NK-92 (cell line): ENCODE data around the gene CD300LF.

Experiments used
- DNase-seq: peaks from one replicate; lab custom pipeline; 2025; ENCODE audit not compliant: unreplicated experiment; lab: John Stamatoyannopoulos, UW

Gene CD300LF

DNA sequence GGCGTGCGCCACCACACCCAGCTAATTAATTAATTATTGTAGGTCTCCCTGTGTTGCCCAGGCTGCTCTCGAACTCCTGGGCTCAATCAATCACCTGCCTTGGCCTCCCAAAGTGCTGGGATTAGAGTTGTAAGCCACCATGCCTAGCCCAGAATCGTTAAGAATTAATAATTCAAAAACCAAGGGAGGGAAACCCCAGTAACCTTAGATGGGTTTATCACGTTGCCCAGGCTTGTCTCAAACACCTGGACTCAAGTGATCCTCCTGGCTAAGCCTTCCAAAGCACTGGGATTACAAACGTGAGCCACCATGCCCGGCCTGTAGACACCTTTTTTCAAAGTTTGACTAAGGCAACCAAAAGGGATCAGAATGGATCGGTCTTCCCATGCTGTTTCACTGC lies 21.6 kb downstream of the CD300LF start:
- DNase-seq = no peak

DNA sequence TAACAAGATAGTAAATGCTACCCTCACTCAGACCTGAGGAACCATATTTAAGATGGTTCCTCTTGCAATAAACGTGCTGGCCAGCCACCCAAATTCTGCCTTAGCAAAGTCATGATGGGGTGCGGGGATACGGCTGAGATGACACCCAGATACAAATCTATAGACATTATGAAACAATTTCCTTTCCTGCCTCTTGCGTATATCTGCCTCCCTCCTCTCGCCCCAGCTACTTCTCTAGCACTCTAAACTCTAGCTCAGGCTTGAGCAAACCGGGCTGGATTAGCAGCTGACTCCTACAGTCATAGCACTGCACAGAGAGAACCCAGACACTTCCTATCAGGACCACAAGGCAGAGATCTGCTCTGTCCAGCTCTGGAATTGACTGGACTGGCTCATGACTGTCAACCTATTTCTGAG lies 22.3 kb downstream of the CD300LF start:
- DNase-seq = no peak

GRCh38 chr17:74687886-74688285 lies 24.8 kb downstream of the CD300LF start:
- DNase-seq = no peak

DNA sequence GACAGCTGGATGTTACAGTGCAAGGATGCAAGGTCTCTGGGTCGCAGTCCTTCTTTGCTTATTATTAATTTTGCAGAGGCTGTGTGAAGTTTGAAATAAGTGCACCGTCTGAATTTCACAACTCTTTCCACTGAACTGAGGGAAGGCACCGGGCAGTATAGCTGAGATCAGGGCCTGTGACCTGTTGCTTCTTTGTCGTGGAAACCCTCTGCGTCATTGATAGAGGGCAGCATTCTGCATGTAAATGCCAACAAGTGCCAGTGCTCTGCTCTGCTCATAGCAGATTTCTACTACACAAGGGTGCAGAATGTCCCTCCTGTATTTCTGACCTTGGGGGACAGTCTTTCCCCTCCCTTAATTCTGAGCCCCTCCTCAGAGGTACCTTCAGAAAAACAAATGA lies 26.0 kb downstream of the CD300LF start:
- DNase-seq = no peak

GRCh38 chr17:74682471-74683190 lies 30.1 kb downstream of the CD300LF start:
- DNase-seq = no peak

DNA sequence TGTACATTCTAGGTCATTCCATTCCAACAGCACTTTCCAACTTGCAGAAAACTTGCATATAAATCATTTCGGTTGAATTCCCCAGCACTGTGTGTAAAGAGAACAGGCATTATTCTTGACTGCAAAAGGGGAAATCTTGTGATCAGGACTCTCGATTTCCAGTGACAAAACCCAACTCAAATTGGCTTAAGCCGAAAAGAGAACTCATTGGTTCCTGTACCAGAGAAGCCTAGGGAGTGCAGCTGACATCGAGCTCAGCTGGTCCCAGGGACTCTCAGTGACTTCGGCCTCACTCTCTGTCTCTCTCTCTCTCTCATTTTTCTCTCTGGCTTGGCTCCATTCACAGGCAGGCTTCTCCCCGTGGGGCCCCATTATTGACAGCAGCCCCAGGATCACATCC lies 30.7 kb downstream of the CD300LF start:
- DNase-seq = no peak

GRCh38 chr17:74680941-74681340 lies 31.8 kb downstream of the CD300LF start:
- DNase-seq = no peak

DNA sequence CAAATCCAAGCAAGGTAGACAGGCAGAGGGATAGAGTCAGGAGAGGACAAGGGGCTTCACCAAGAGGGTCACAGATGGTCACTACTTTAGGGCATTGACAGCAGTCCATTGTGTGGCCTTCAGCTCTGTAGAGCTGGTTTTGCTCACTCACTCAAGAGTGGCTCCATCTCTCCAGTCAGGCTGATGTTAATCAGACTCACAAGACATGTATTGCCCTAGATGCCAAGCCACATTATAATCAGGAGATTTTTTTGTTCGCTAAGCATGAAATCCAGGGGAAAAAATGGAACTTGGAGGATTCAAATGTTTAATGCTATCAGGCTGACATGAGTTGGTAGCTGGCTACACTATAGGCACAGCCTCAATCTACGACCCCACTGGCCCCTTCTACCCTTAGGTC lies 32.5 kb downstream of the CD300LF start:
- no peak for DNase-seq

DNA sequence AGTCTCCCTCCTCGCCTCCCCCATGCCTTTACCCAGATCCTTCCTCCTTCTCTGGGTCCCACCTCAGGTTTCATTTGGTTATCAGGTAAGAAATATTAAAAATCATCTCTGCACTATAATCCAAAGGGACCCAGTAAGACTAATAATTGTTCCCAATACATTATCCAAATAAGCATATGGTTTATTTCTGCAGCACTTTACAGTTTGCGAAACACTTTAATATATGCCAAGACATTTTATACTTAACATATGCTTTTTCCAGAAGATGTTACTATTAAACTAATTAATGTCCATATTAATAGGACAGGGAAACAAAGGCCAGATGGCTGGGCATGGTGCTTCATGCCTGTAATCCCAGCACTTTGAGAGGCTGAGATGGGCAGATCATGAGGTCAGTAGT lies 33.3 kb downstream of the CD300LF start:
- no peak for DNase-seq

GRCh38 chr17:74678541-74678940 lies 34.2 kb downstream of the CD300LF start:
- no peak for DNase-seq

- no peak for DNase-seq
Observed at GRCh38 chr17:74677558-74678466, 34.9 kb downstream of the CD300LF start.

GRCh38 chr17:74671031-74671771 lies 41.5 kb downstream of the CD300LF start:
- DNase-seq = no peak

- no peak for DNase-seq
Observed at GRCh38 chr17:74670329-74670728, 42.4 kb downstream of the CD300LF start.

GRCh38 chr17:74663561-74663960 lies 49.2 kb downstream of the CD300LF start:
- DNase-seq = no peak

DNA sequence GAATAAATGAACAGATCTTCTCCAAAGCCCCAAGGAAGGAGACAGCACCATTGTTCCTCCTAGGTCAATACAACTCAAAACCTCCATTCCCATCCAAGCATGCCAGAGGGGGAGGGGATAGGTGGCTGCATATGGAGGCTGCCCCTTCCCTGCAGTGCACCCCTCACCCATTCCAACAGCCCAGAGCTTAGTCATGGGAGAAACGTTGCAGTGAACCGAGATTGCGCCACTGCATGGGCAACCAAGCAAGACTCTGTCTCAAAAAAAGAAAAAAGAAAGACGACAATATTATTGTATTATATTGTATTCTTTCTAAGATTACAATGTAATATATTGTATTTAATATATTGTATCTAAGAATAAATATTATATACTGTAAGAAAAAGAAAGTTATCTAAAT lies 52.8 kb downstream of the CD300LF start:
- no peak for DNase-seq

DNA sequence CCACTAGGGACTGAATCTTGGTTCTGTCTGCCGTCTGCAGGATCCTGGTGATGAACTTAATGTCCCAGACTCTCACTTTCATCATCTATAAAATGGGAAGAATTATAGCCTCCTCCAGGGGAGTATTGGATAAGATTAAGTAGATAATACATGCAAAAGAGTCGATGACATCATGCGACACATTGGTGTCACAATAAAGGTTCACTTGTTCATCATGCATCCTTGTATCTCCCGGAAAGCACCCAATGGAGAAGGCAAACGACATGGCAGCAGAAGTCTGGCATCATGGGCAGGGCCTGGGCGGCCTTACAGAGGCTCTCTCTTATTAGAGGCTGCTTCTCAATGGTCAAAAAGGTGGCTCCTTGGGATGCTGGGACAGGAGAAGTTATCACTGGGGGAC lies 54.1 kb downstream of the CD300LF start:
- no peak for DNase-seq

GRCh38 chr17:74654742-74655141 lies 58.0 kb downstream of the CD300LF start:
- no peak for DNase-seq

DNA sequence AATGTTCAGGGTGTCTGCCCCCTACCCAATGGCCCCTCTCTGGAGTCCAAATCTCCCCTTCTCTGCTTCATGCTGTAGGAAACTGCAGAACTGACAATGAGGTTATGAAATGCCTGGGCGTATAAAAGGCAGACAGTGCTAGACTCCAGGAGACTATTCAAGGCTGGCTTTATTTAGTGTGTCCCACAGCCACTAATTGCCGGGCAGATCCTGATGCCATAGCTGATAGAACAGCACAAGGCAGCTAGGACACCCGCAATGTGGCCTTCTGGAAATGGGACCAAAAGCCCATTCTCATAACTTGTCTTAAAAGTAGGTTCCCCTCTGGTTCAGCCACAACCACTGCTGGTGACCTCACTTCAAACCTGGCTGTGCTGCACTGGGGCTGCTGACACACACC lies 60.7 kb downstream of the CD300LF start:
- DNase-seq = no peak

GRCh38 chr17:74649909-74650308 lies 62.8 kb downstream of the CD300LF start:
- no peak for DNase-seq

- no peak for DNase-seq
Observed at GRCh38 chr17:74647871-74648672, 64.7 kb downstream of the CD300LF start.

GRCh38 chr17:74646231-74646630 lies 66.5 kb downstream of the CD300LF start:
- DNase-seq = no peak
